Measurements from ENCODE around the gene HHIPL1.
A peak's percentile ranks its signal among the peaks of the same experiment; 100 is the strongest.

Gene HHIPL1

GRCh38 chr14:99604278-99604765 is 40.6 kb upstream of the HHIPL1 start:
- intact Hi-C loops (cut with micrococcal nuclease), result no loop called here
- Mint-ChIP-seq H3K27me3 (peaks cover 71% of the 10 kb centered on the region), H3K4me1 (ENCODE audit: low read depth) (peaks cover 7% of the 10 kb centered on the region), H3K9me3 (no peaks in the 10 kb centered on the region), H3K36me3 (ENCODE audit: low read depth) (no peaks in the 10 kb centered on the region), H3K4me3 (peak overlapping the region; percentile 69), H3K27ac (no peak overlapping the region)

GRCh38 chr14:99604766-99605298 is 40.1 kb upstream of the HHIPL1 start:
- Mint-ChIP-seq H3K9me3 (no peaks in the 10 kb centered on the region), H3K27me3 (peaks cover 76% of the 10 kb centered on the region), H3K4me1 (ENCODE audit: low read depth) (peaks cover 7% of the 10 kb centered on the region), H3K4me3 (peak overlapping the region; percentile 69), H3K36me3 (ENCODE audit: low read depth) (no peaks in the 10 kb centered on the region), H3K27ac (no peak overlapping the region)
- intact Hi-C loops (cut with micrococcal nuclease), result no loop called here

- Mint-ChIP-seq H3K27ac (no peak overlapping the region), H3K36me3 (ENCODE audit: low read depth) (no peaks in the 10 kb centered on the region), H3K9me3 (no peaks in the 10 kb centered on the region), H3K4me1 (ENCODE audit: low read depth) (peaks cover 7% of the 10 kb centered on the region), H3K4me3 (peak overlapping the region; percentile 69), H3K27me3 (peaks cover 73% of the 10 kb centered on the region)
- intact Hi-C loops (cut with micrococcal nuclease), result no loop called here
Observed at GRCh38 chr14:99605299-99605961, 39.5 kb upstream of the HHIPL1 start.

GRCh38 chr14:99606359-99606758 is 38.6 kb upstream of the HHIPL1 start:
- Mint-ChIP-seq H3K36me3 (ENCODE audit: low read depth) (no peaks in the 10 kb centered on the region), H3K9me3 (no peaks in the 10 kb centered on the region), H3K4me3 (no peak overlapping the region), H3K27me3 (peaks cover 64% of the 10 kb centered on the region), H3K27ac (no peak overlapping the region), H3K4me1 (ENCODE audit: low read depth) (peaks cover 7% of the 10 kb centered on the region)
- intact Hi-C loops (cut with micrococcal nuclease), result no loop called here

GRCh38 chr14:99608591-99608990 is 36.3 kb upstream of the HHIPL1 start:
- Mint-ChIP-seq H3K27ac (no peak overlapping the region), H3K27me3 (peaks cover 45% of the 10 kb centered on the region), H3K4me1 (ENCODE audit: low read depth) (peaks cover 7% of the 10 kb centered on the region), H3K4me3 (no peak overlapping the region), H3K9me3 (no peaks in the 10 kb centered on the region), H3K36me3 (ENCODE audit: low read depth) (no peaks in the 10 kb centered on the region)
- intact Hi-C loops (cut with micrococcal nuclease), result no loop called here

- peaks cover 42% of the 10 kb centered on the region for H3K27me3 Mint-ChIP-seq
- no peaks in the 10 kb centered on the region for H3K36me3 Mint-ChIP-seq (ENCODE audit: low read depth)
- intact Hi-C loops (cut with micrococcal nuclease), result no loop called here
- H3K27ac Mint-ChIP-seq, result no peak overlapping the region
- H3K4me3 Mint-ChIP-seq, result no peak overlapping the region
- H3K4me1 Mint-ChIP-seq (ENCODE audit: low read depth), result peaks cover 7% of the 10 kb centered on the region
- no peaks in the 10 kb centered on the region for H3K9me3 Mint-ChIP-seq
Observed at GRCh38 chr14:99609245-99610170, 35.4 kb upstream of the HHIPL1 start.

- Mint-ChIP-seq H3K4me3 (no peak overlapping the region), H3K9me3 (no peaks in the 10 kb centered on the region), H3K4me1 (ENCODE audit: low read depth) (no peaks in the 10 kb centered on the region), H3K27ac (no peak overlapping the region), H3K36me3 (ENCODE audit: low read depth) (no peaks in the 10 kb centered on the region), H3K27me3 (peaks cover 29% of the 10 kb centered on the region)
- intact Hi-C loops (cut with micrococcal nuclease), result no loop called here
Observed at GRCh38 chr14:99611646-99612045, 33.3 kb upstream of the HHIPL1 start.

GRCh38 chr14:99612071-99612737 is 32.7 kb upstream of the HHIPL1 start:
- H3K27ac Mint-ChIP-seq, result no peak overlapping the region
- no peak overlapping the region for H3K4me3 Mint-ChIP-seq
- H3K9me3 Mint-ChIP-seq, result no peaks in the 10 kb centered on the region
- H3K4me1 Mint-ChIP-seq (ENCODE audit: low read depth), result no peaks in the 10 kb centered on the region
- intact Hi-C loops (cut with micrococcal nuclease), result no loop called here
- H3K27me3 Mint-ChIP-seq, result peaks cover 26% of the 10 kb centered on the region
- H3K36me3 Mint-ChIP-seq (ENCODE audit: low read depth), result no peaks in the 10 kb centered on the region

GRCh38 chr14:99612738-99613330 is 32.1 kb upstream of the HHIPL1 start:
- no peaks in the 10 kb centered on the region for H3K36me3 Mint-ChIP-seq (ENCODE audit: low read depth)
- H3K27me3 Mint-ChIP-seq, result peaks cover 23% of the 10 kb centered on the region
- H3K9me3 Mint-ChIP-seq, result no peaks in the 10 kb centered on the region
- H3K27ac Mint-ChIP-seq, result no peak overlapping the region
- H3K4me3 Mint-ChIP-seq, result no peak overlapping the region
- intact Hi-C loops (cut with micrococcal nuclease), result no loop called here
- H3K4me1 Mint-ChIP-seq (ENCODE audit: low read depth), result no peaks in the 10 kb centered on the region

GRCh38 chr14:99615497-99616157 is 29.3 kb upstream of the HHIPL1 start:
- Mint-ChIP-seq H3K9me3 (no peaks in the 10 kb centered on the region), H3K36me3 (ENCODE audit: low read depth) (no peaks in the 10 kb centered on the region), H3K4me1 (ENCODE audit: low read depth) (no peaks in the 10 kb centered on the region), H3K4me3 (no peak overlapping the region), H3K27ac (no peak overlapping the region), H3K27me3 (peaks cover 11% of the 10 kb centered on the region)
- intact Hi-C loops (cut with micrococcal nuclease), result no loop called here

- Mint-ChIP-seq H3K27me3 (peaks cover 11% of the 10 kb centered on the region), H3K36me3 (ENCODE audit: low read depth) (no peaks in the 10 kb centered on the region), H3K4me1 (ENCODE audit: low read depth) (no peaks in the 10 kb centered on the region), H3K4me3 (no peak overlapping the region), H3K9me3 (no peaks in the 10 kb centered on the region), H3K27ac (no peak overlapping the region)
- intact Hi-C loops (cut with micrococcal nuclease), result no loop called here
Observed at GRCh38 chr14:99616832-99617800, 27.8 kb upstream of the HHIPL1 start.
